ENCODE results near the gene EXOSC10. TPM values are rescaled to one million over a fixed set of nuclear protein-coding genes. Genes with fewer than 3 reads are reported as not detected.
A peak's percentile ranks its signal among the peaks of the same experiment; 100 is the strongest.
"Not testable (repeated sequence)": the region's sequence is repeated elsewhere in the genome, so short reads cannot be mapped to it uniquely, and the experiment has no call there.

The EXOSC10 gene
- total RNA-seq, 3 donors from 2014 or later = 47.1 to 52.9 (median 50.7) TPM

DNA sequence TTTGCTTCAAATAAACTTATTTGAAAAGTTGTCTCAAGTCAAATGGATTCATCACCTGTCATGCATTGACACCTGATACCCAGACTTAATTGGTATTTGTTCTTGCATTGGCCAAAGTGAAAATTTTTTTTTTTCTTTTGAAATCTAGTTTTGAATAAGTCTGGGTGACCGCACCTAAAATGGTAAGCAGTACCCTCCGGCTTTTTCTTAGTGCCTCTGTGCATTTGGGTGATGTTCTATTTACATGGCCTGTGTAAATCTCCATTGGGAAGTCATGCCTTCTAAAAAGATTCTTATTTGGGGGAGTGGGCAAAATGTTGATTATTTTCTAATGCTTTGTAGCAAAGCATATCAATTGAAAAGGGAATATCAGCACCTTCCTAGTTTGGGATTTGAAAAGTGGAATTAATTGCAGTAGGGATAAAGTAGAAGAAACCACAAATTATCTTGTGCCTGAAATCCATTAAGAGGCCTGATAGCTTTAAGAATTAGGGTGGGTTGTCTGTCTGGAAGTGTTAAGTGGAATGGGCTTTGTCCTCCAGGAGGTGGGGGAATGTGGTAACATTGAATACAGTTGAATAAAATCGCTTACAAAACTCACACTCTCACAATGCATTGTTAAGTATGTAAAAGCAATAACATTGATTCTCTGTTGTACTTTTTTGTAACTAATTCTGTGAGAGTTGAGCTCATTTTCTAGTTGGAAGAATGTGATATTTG is 75.4 kb downstream of the EXOSC10 start:
- DNase-seq (no peak), ATAC-seq (no peak)
- Histone ChIP-seq H3K36me3 (ENCODE audit: low read depth) (peaks cover 15% of the 10 kb centered on the region), H3K4me3 (no peak overlapping the region), H3K4me1 (ENCODE audit: low read depth) (no peaks in the 10 kb centered on the region), H3K9me3 (no peaks in the 10 kb centered on the region)
- TF ChIP-seq, protein P1, sequence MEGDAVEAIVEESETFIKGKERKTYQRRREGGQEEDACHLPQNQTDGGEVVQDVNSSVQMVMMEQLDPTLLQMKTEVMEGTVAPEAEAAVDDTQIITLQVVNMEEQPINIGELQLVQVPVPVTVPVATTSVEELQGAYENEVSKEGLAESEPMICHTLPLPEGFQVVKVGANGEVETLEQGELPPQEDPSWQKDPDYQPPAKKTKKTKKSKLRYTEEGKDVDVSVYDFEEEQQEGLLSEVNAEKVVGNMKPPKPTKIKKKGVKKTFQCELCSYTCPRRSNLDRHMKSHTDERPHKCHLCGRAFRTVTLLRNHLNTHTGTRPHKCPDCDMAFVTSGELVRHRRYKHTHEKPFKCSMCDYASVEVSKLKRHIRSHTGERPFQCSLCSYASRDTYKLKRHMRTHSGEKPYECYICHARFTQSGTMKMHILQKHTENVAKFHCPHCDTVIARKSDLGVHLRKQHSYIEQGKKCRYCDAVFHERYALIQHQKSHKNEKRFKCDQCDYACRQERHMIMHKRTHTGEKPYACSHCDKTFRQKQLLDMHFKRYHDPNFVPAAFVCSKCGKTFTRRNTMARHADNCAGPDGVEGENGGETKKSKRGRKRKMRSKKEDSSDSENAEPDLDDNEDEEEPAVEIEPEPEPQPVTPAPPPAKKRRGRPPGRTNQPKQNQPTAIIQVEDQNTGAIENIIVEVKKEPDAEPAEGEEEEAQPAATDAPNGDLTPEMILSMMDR (IDR thresholded peaks at IDR 0.05) = no peak
- intact Hi-C loops (cut with DNase I, micrococcal nuclease) = no loop called here

DNA sequence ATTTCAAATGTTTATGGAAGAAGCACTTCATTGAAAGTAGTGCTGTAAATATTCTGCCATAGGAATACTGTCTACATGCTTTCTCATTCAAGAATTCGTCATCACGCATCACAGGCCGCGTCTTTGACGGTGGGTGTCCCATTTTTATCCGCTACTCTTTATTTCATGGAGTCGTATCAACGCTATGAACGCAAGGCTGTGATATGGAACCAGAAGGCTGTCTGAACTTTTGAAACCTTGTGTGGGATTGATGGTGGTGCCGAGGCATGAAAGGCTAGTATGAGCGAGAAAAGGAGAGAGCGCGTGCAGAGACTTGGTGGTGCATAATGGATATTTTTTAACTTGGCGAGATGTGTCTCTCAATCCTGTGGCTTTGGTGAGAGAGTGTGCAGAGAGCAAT is 76.5 kb downstream of the EXOSC10 start:
- ATAC-seq = no peak
- Histone ChIP-seq H3K4me3 (no peak overlapping the region), H3K9me3 (no peaks in the 10 kb centered on the region), H3K36me3 (ENCODE audit: low read depth) (peaks cover 16% of the 10 kb centered on the region), H3K4me1 (ENCODE audit: low read depth) (no peaks in the 10 kb centered on the region)
- TF ChIP-seq, protein P1 (IDR thresholded peaks at IDR 0.05) = no peak
- no peak for DNase-seq
- intact Hi-C loops (cut with DNase I, micrococcal nuclease) = no loop called here

DNA sequence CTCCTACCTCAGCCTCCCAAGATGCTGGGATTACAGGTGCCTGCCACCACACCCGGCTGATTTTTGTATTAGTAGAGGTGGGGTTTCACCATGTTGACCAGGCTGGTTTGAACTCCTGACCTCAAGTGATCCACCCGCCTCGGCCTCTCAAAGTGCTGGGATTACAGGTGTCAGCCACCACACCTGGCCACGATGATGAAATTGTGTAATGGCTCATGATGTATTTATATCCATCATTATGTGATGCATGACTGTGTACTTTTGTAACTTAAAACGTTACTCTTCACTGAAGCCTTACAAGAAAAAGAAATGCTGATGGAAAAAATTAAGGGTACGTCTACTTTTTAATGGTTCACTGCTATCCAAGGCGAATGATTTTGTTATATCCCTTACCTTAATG is 79.7 kb downstream of the EXOSC10 start:
- intact Hi-C loops (cut with DNase I, micrococcal nuclease) = no loop called here
- TF ChIP-seq, protein P1 (IDR thresholded peaks at IDR 0.05) = no peak
- no peak for ATAC-seq

DNA sequence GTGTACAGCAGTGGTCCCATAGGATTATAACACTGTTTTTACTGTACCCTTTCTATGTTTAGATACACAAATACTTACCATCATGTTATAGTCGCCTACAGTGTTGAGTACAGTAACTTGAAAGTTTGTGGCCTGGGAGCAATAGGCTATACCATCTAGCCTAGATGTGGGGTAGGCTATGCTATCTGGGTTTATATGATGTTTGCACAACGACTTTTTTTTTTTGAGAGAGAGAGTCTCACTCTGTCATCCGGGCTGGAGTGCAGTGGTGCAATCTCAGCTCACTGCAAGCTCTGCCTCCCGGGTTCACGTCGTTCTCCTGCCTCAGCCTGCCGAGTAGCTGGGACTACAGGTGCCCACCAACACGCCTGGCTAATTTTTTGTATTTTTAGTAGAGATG is 80.3 kb downstream of the EXOSC10 start:
- intact Hi-C loops (cut with DNase I, micrococcal nuclease); DNase-seq; H3K4me3 ChIP-seq; H3K9me3 ChIP-seq: not testable (repeated sequence)
- Histone ChIP-seq H3K4me1 (ENCODE audit: low read depth) (peaks cover 13% of the 10 kb centered on the region), H3K36me3 (ENCODE audit: low read depth) (peaks cover 30% of the 10 kb centered on the region)
- peak; percentile 32 for ATAC-seq

More for the DNA sequence above, 79.7 kb downstream of the EXOSC10 start:
- Histone ChIP-seq H3K9me3 (no peaks in the 10 kb centered on the region), H3K4me3 (no peak overlapping the region), H3K4me1 (ENCODE audit: low read depth) (peaks cover 9% of the 10 kb centered on the region), H3K36me3 (ENCODE audit: low read depth) (peaks cover 30% of the 10 kb centered on the region)
- DNase-seq = no peak

Other genes with a start within 250 kb of the EXOSC10 start
- gene TARDBP, start 87.2 kb downstream of the EXOSC10 start, total RNA-seq = 100 to 1,000 TPM; 123 to 155 (median 147) TPM
- not detected for gene MASP2, start 52.6 kb downstream of the EXOSC10 start, total RNA-seq
- 10 to 100 TPM; 14.0 to 46.3 (median 34.3) TPM for gene SRM, start 39.9 kb downstream of the EXOSC10 start, total RNA-seq
- 1 to 10 TPM in 1 of 3 donors, under 1 TPM in 1, not detected in 1; 0.72 to 1.8 TPM for gene ANGPTL7, start 89.5 kb upstream of the EXOSC10 start, total RNA-seq
- 10 to 100 TPM; 37.9 to 50.5 (median 42.5) TPM for gene MTOR, start 162.7 kb upstream of the EXOSC10 start, total RNA-seq
- gene UBIAD1, start 173.3 kb upstream of the EXOSC10 start, total RNA-seq = 10 to 100 TPM in 2 of 3 donors, 1 to 10 TPM in 1; 8.9 to 14.9 (median 12.6) TPM

All from mucosa of descending colon (tissue), 3 donors.